ENCODE results near the gene SCAND1. TPM values are rescaled to one million over a fixed set of nuclear protein-coding genes. Genes with fewer than 3 reads are reported as not detected.
A peak's percentile ranks its signal among the peaks of the same experiment; 100 is the strongest.

Gene SCAND1
- total and polyA plus RNA-seq, 3 donors from 2014 or later = 45.4 to 136 (median 120) TPM

GRCh38 chr20:35908007-35908406 is 46.3 kb downstream of the SCAND1 start:
- Histone ChIP-seq H3K36me3 (ENCODE audit: low read depth, missing control alignments) (no peaks in the 10 kb centered on the region), H3K27ac (no peak overlapping the region), H3K4me3 (no peak overlapping the region), H3K4me1 (peaks cover 12% of the 10 kb centered on the region), H3K9me3 (no peaks in the 10 kb centered on the region), H3K27me3 (no peaks in the 10 kb centered on the region)
- intact Hi-C loops (cut with DNase I; ENCODE audit: low total_unique reads) = no loop called here
- no peak for DNase-seq
- TF ChIP-seq CTCF (IDR thresholded peaks at IDR 0.05) = no peak
- TF ChIP-seq POLR2A (IDR thresholded peaks at IDR 0.05) = no peak

GRCh38 chr20:35907017-35907701 is 47.1 kb downstream of the SCAND1 start:
- WGBS, 2 donors = 54 to 72% methylated on average over 6 to 7 of the region's 7 CpGs
- intact Hi-C loops (cut with DNase I; ENCODE audit: low total_unique reads) = no loop called here
- Histone ChIP-seq H3K9me3 (no peaks in the 10 kb centered on the region), H3K36me3 (ENCODE audit: low read depth, missing control alignments) (no peaks in the 10 kb centered on the region), H3K27ac (no peak overlapping the region), H3K4me1 (peaks cover 12% of the 10 kb centered on the region), H3K4me3 (no peak overlapping the region), H3K27me3 (no peaks in the 10 kb centered on the region)
- peak; percentile 41 for DNase-seq
- no peak for TF ChIP-seq CTCF (IDR thresholded peaks at IDR 0.05)
- no peak for TF ChIP-seq POLR2A (IDR thresholded peaks at IDR 0.05)

- H3K27me3 ChIP-seq = no peaks in the 10 kb centered on the region
- no peaks in the 10 kb centered on the region for H3K9me3 ChIP-seq
- no peak for TF ChIP-seq POLR2A (IDR thresholded peaks at IDR 0.05)
- TF ChIP-seq CTCF (IDR thresholded peaks at IDR 0.05) = no peak
- no peak for DNase-seq
- H3K27ac ChIP-seq = no peak overlapping the region
- intact Hi-C loops (cut with DNase I; ENCODE audit: low total_unique reads) = no loop called here
- no peak overlapping the region for H3K4me3 ChIP-seq
- H3K4me1 ChIP-seq = peaks cover 12% of the 10 kb centered on the region
- 70 to 93% methylated on average over 2 to 4 of the region's 4 CpGs for WGBS, 2 donors
- H3K36me3 ChIP-seq (ENCODE audit: low read depth, missing control alignments) = no peaks in the 10 kb centered on the region
These were observed 49.2 kb downstream of the SCAND1 start for GRCh38 chr20:35904982-35905663.

- intact Hi-C loops (cut with DNase I; ENCODE audit: low total_unique reads) = no loop called here
- Histone ChIP-seq H3K4me1 (peaks cover 12% of the 10 kb centered on the region), H3K27ac (no peak overlapping the region), H3K36me3 (ENCODE audit: low read depth, missing control alignments) (no peaks in the 10 kb centered on the region), H3K9me3 (no peaks in the 10 kb centered on the region), H3K27me3 (no peaks in the 10 kb centered on the region), H3K4me3 (no peak overlapping the region)
- DNase-seq = no peak
- WGBS, 2 donors = 68 to 76% methylated on average over 3 of the region's 3 CpGs
- TF ChIP-seq POLR2A (IDR thresholded peaks at IDR 0.05) (no peak), CTCF (IDR thresholded peaks at IDR 0.05) (no peak)
These were observed 50.5 kb downstream of the SCAND1 start for GRCh38 chr20:35903843-35904242.

Small RNA genes lying within 50 kb of the gene (small RNA-seq; reads per million reads assigned to genes)
- gene RNU6-937P = 0 to 0.09 reads per million in 2 donors

Other genes starting within 250 kb of the SCAND1 start
- gene RBM39, start 212.2 kb downstream of the SCAND1 start, total RNA-seq = 100 to 1,000 TPM; 273 to 278 TPM
- 116 TPM for gene RBM39, start 212.2 kb downstream of the SCAND1 start, polyA plus RNA-seq (ENCODE audit: insufficient read depth, low read depth, low replicate concordance)
- 100 to 1,000 TPM in 1 of 2 donors, 10 to 100 TPM in 1; 59.8 to 108 TPM for gene PHF20, start 182.5 kb downstream of the SCAND1 start, total RNA-seq
- gene PHF20, start 182.5 kb downstream of the SCAND1 start, polyA plus RNA-seq (ENCODE audit: insufficient read depth, low read depth, low replicate concordance) = 76.1 TPM
- 10 to 100 TPM; 19.7 to 28.3 TPM for gene CNBD2, start 14.1 kb upstream of the SCAND1 start, total RNA-seq
- 46.6 TPM for gene CNBD2, start 14.1 kb upstream of the SCAND1 start, polyA plus RNA-seq (ENCODE audit: insufficient read depth, low read depth, low replicate concordance)
- 10 to 100 TPM; 63.7 to 65.3 TPM for gene EPB41L1, start 200.2 kb upstream of the SCAND1 start, total RNA-seq
- gene EPB41L1, start 200.2 kb upstream of the SCAND1 start, polyA plus RNA-seq (ENCODE audit: insufficient read depth, low read depth, low replicate concordance) = 49.8 TPM

Measured in testis (tissue), 3 donors.